ENCODE data around the gene SLC37A2.
A peak's percentile ranks its signal among the peaks of the same experiment; 100 is the strongest.

The SLC37A2 gene

DNA sequence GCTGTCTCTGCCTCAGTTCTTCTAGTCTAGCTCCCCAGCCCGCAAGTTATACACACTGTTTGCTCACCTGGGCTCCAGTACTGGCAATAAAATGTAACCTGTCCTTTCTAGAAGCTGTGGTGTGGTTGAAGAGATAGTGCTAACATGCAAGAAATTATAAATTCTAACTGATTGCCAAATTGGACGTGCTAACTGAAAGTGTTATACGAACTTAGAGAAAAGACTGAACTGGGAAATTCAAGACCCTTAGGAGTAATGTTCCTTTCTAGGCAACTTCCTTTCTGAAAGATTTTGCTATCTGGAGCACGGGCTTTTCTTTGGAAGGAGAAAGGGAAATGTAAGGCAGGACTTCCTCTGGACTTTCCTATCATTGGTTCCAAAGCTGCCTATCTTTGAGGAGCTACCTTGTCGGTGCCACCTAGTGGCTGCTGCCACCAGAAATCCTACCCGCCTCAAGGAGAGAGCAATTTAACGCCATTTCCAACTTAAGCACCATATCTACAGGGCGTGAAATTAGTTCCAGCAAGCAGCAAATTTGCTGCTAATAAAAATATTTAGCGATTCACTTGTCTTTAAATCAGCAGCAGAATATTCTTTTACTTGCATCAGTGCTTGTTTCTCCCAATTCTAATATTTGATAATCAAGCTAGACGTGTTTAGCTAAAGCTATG, 61.0 kb downstream of the SLC37A2 start:
- no peaks in the 10 kb centered on the region for H3K79me1 ChIP-seq (replicated peaks; ENCODE audit: low read length, poor library complexity, severe bottlenecking)
- H2BK120ac ChIP-seq (ENCODE audit: low read depth, low read length), result no peak overlapping the region
- no peak overlapping the region for H2AK5ac ChIP-seq (ENCODE audit: low read length, severe bottlenecking)
- H3K18ac ChIP-seq (ENCODE audit: low read depth in 1 of 2, low read length in 2 of 2), result no peak overlapping the region
- no peak overlapping the region for H2BK5ac ChIP-seq (ENCODE audit: low read depth, low read length, poor library complexity, severe bottlenecking)
- H3K4me1 ChIP-seq (ENCODE audit: control insufficient read depth, insufficient read depth, low read depth, low read length), result no peaks in the 10 kb centered on the region
- 62% methylated on average over 8 of the region's 10 CpGs for WGBS
- no peaks in the 10 kb centered on the region for H3K9me3 ChIP-seq (ENCODE audit: control insufficient read depth, low read length)
- H3K14ac ChIP-seq (ENCODE audit: low read length in 2 of 2), result no peak overlapping the region
- no peaks in the 10 kb centered on the region for H3K36me3 ChIP-seq (ENCODE audit: control insufficient read depth in 1 of 2, insufficient read depth in 2 of 2, low read depth in 1 of 2, low read length in 2 of 2)
- H4K8ac ChIP-seq (ENCODE audit: low read length), result peak overlapping the region; percentile 19
- no peak overlapping the region for H2BK12ac ChIP-seq (ENCODE audit: low read length in 2 of 2)
- H3K4ac ChIP-seq (ENCODE audit: low read depth in 1 of 2, low read length in 2 of 2), result no peak overlapping the region
- peak; percentile 44 for DNase-seq
- H3K4me3 ChIP-seq (ENCODE audit: insufficient read depth in 1 of 2, low read depth in 1 of 2, low read length in 2 of 2), result peak overlapping the region in 1 of 2 experiments; percentile 1
- no peak overlapping the region for H4K91ac ChIP-seq (ENCODE audit: low read length)
- H2BK15ac ChIP-seq (ENCODE audit: low read depth, poor library complexity, severe bottlenecking), result no peak overlapping the region
- no peak overlapping the region for H2AFZ ChIP-seq (ENCODE audit: low read depth, low read length)
- no peak overlapping the region for H3K27ac ChIP-seq (ENCODE audit: low read length, poor library complexity, severe bottlenecking)
- no peak overlapping the region for H3K9ac ChIP-seq (ENCODE audit: low read length)
- H3K4me2 ChIP-seq (ENCODE audit: low read length, poor library complexity, severe bottlenecking), result no peak overlapping the region
- H3K27me3 ChIP-seq (ENCODE audit: control insufficient read depth in 1 of 2, insufficient read depth in 1 of 2, low read length in 2 of 2), result peaks cover 15 to 20% of the 10 kb centered on the region in 2 experiments
- H3K23ac ChIP-seq (ENCODE audit: low read length in 2 of 2), result no peak overlapping the region

- H3K9ac ChIP-seq (ENCODE audit: low read length), result no peak overlapping the region
- no peak overlapping the region for H4K91ac ChIP-seq (ENCODE audit: low read length)
- H2BK12ac ChIP-seq (ENCODE audit: low read length in 2 of 2), result no peak overlapping the region
- whole genome bisulfite sequencing, result 95% methylated on average over 4 of the region's 4 CpGs
- H2AK5ac ChIP-seq (ENCODE audit: low read length, severe bottlenecking), result no peak overlapping the region
- no peaks in the 10 kb centered on the region for H3K9me3 ChIP-seq (ENCODE audit: control insufficient read depth, low read length)
- H2AFZ ChIP-seq (ENCODE audit: low read depth, low read length), result no peak overlapping the region
- DNase-seq, result no peak
- no peak overlapping the region for H3K4me2 ChIP-seq (ENCODE audit: low read length, poor library complexity, severe bottlenecking)
- no peak overlapping the region for H4K8ac ChIP-seq (ENCODE audit: low read length)
- H3K4me1 ChIP-seq (ENCODE audit: control insufficient read depth, insufficient read depth, low read depth, low read length), result no peaks in the 10 kb centered on the region
- no peak overlapping the region for H3K18ac ChIP-seq (ENCODE audit: low read depth in 1 of 2, low read length in 2 of 2)
- no peak overlapping the region for H3K4ac ChIP-seq (ENCODE audit: low read depth in 1 of 2, low read length in 2 of 2)
- no peak overlapping the region for H2BK5ac ChIP-seq (ENCODE audit: low read depth, low read length, poor library complexity, severe bottlenecking)
- H3K23ac ChIP-seq (ENCODE audit: low read length in 2 of 2), result no peak overlapping the region
- no peak overlapping the region for H2BK120ac ChIP-seq (ENCODE audit: low read depth, low read length)
- H3K79me1 ChIP-seq (replicated peaks; ENCODE audit: low read length, poor library complexity, severe bottlenecking), result no peaks in the 10 kb centered on the region
- peaks cover 15% of the 10 kb centered on the region in 2 experiments for H3K27me3 ChIP-seq (ENCODE audit: control insufficient read depth in 1 of 2, insufficient read depth in 1 of 2, low read length in 2 of 2)
- H2BK15ac ChIP-seq (ENCODE audit: low read depth, poor library complexity, severe bottlenecking), result no peak overlapping the region
- no peaks in the 10 kb centered on the region for H3K36me3 ChIP-seq (ENCODE audit: control insufficient read depth in 1 of 2, insufficient read depth in 2 of 2, low read depth in 1 of 2, low read length in 2 of 2)
- H3K4me3 ChIP-seq (ENCODE audit: insufficient read depth in 1 of 2, low read depth in 1 of 2, low read length in 2 of 2), result no peak overlapping the region
- no peak overlapping the region for H3K14ac ChIP-seq (ENCODE audit: low read length in 2 of 2)
- no peak overlapping the region for H3K27ac ChIP-seq (ENCODE audit: low read length, poor library complexity, severe bottlenecking)
Observed at GRCh38 chr11:125124618-125124992, 61.5 kb downstream of the SLC37A2 start.

DNA sequence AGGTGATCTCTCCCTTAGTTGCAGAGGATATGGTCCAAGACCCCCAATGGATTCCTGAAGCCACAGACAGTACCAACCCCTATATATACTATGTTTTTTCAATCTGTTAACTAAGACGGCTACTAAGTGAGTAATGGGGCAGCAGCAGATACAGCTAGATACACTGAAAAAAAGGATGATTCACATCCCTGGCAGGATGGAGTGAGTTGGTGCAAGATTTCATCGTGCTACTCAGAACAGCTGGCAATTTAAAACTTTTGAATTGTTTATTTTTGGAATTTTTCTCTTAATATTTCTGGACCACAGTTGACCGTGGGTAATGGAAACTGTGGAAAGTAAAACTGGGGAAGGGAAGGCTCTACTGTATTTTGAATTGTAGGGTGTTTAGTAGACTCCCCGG, 65.3 kb downstream of the SLC37A2 start:
- H3K4ac ChIP-seq (ENCODE audit: low read depth in 1 of 2, low read length in 2 of 2), result no peak overlapping the region
- H3K27me3 ChIP-seq (ENCODE audit: control insufficient read depth in 1 of 2, insufficient read depth in 1 of 2, low read length in 2 of 2), result peaks cover 14 to 18% of the 10 kb centered on the region in 2 experiments
- no peak overlapping the region for H3K27ac ChIP-seq (ENCODE audit: low read length, poor library complexity, severe bottlenecking)
- H2BK5ac ChIP-seq (ENCODE audit: low read depth, low read length, poor library complexity, severe bottlenecking), result no peak overlapping the region
- no peak overlapping the region for H3K23ac ChIP-seq (ENCODE audit: low read length in 2 of 2)
- H2AK5ac ChIP-seq (ENCODE audit: low read length, severe bottlenecking), result no peak overlapping the region
- H3K36me3 ChIP-seq (ENCODE audit: control insufficient read depth in 1 of 2, insufficient read depth in 2 of 2, low read depth in 1 of 2, low read length in 2 of 2), result no peaks in the 10 kb centered on the region
- H3K4me3 ChIP-seq (ENCODE audit: insufficient read depth in 1 of 2, low read depth in 1 of 2, low read length in 2 of 2), result no peak overlapping the region
- H4K91ac ChIP-seq (ENCODE audit: low read length), result no peak overlapping the region
- no peaks in the 10 kb centered on the region for H3K79me1 ChIP-seq (replicated peaks; ENCODE audit: low read length, poor library complexity, severe bottlenecking)
- no peaks in the 10 kb centered on the region for H3K9me3 ChIP-seq (ENCODE audit: control insufficient read depth, low read length)
- no peak overlapping the region for H2AFZ ChIP-seq (ENCODE audit: low read depth, low read length)
- no peaks in the 10 kb centered on the region for H3K4me1 ChIP-seq (ENCODE audit: control insufficient read depth, insufficient read depth, low read depth, low read length)
- no peak overlapping the region for H2BK15ac ChIP-seq (ENCODE audit: low read depth, poor library complexity, severe bottlenecking)
- H3K14ac ChIP-seq (ENCODE audit: low read length in 2 of 2), result no peak overlapping the region
- H3K18ac ChIP-seq (ENCODE audit: low read depth in 1 of 2, low read length in 2 of 2), result no peak overlapping the region
- no peak overlapping the region for H3K4me2 ChIP-seq (ENCODE audit: low read length, poor library complexity, severe bottlenecking)
- H2BK120ac ChIP-seq (ENCODE audit: low read depth, low read length), result no peak overlapping the region
- no peak overlapping the region for H4K8ac ChIP-seq (ENCODE audit: low read length)
- WGBS, result 43% methylated on average over 4 of the region's 4 CpGs
- no peak overlapping the region for H2BK12ac ChIP-seq (ENCODE audit: low read length in 2 of 2)
- H3K9ac ChIP-seq (ENCODE audit: low read length), result no peak overlapping the region
- DNase-seq, result peak; percentile 34

GRCh38 chr11:125129316-125129993, 66.3 kb downstream of the SLC37A2 start:
- H3K23ac ChIP-seq (ENCODE audit: low read length in 2 of 2), result no peak overlapping the region
- no peak overlapping the region for H3K18ac ChIP-seq (ENCODE audit: low read depth in 1 of 2, low read length in 2 of 2)
- H3K79me1 ChIP-seq (replicated peaks; ENCODE audit: low read length, poor library complexity, severe bottlenecking), result no peaks in the 10 kb centered on the region
- no peak overlapping the region for H3K14ac ChIP-seq (ENCODE audit: low read length in 2 of 2)
- DNase-seq, result no peak
- H2AFZ ChIP-seq (ENCODE audit: low read depth, low read length), result no peak overlapping the region
- no peaks in the 10 kb centered on the region for H3K4me1 ChIP-seq (ENCODE audit: control insufficient read depth, insufficient read depth, low read depth, low read length)
- peaks cover 24 to 25% of the 10 kb centered on the region in 2 experiments for H3K27me3 ChIP-seq (ENCODE audit: control insufficient read depth in 1 of 2, insufficient read depth in 1 of 2, low read length in 2 of 2)
- H2AK5ac ChIP-seq (ENCODE audit: low read length, severe bottlenecking), result no peak overlapping the region
- no peak overlapping the region for H3K4me2 ChIP-seq (ENCODE audit: low read length, poor library complexity, severe bottlenecking)
- H3K4me3 ChIP-seq (ENCODE audit: insufficient read depth in 1 of 2, low read depth in 1 of 2, low read length in 2 of 2), result no peak overlapping the region
- H3K36me3 ChIP-seq (ENCODE audit: control insufficient read depth in 1 of 2, insufficient read depth in 2 of 2, low read depth in 1 of 2, low read length in 2 of 2), result no peaks in the 10 kb centered on the region
- no peaks in the 10 kb centered on the region for H3K9me3 ChIP-seq (ENCODE audit: control insufficient read depth, low read length)
- H2BK5ac ChIP-seq (ENCODE audit: low read depth, low read length, poor library complexity, severe bottlenecking), result no peak overlapping the region
- 93% methylated on average over 20 of the region's 22 CpGs for WGBS
- H4K8ac ChIP-seq (ENCODE audit: low read length), result no peak overlapping the region
- H2BK12ac ChIP-seq (ENCODE audit: low read length in 2 of 2), result no peak overlapping the region
- no peak overlapping the region for H2BK15ac ChIP-seq (ENCODE audit: low read depth, poor library complexity, severe bottlenecking)
- no peak overlapping the region for H2BK120ac ChIP-seq (ENCODE audit: low read depth, low read length)
- no peak overlapping the region for H3K9ac ChIP-seq (ENCODE audit: low read length)
- no peak overlapping the region for H3K27ac ChIP-seq (ENCODE audit: low read length, poor library complexity, severe bottlenecking)
- H3K4ac ChIP-seq (ENCODE audit: low read depth in 1 of 2, low read length in 2 of 2), result no peak overlapping the region
- no peak overlapping the region for H4K91ac ChIP-seq (ENCODE audit: low read length)

Measured in mesenchymal stem cell (in vitro differentiated cells and primary cell).